Measurements from ENCODE around the gene ZNF613. TPM values are rescaled to one million over a fixed set of nuclear protein-coding genes. Genes with fewer than 3 reads are reported as not detected.
"Not testable (repeated sequence)": the region's sequence is repeated elsewhere in the genome, so short reads cannot be mapped to it uniquely, and the experiment has no call there.

The ZNF613 gene
- total RNA-seq, 1 experiment from 2014 or later, result 5.3 TPM

GRCh38 chr19:51948975-51949374 is 21.7 kb downstream of the ZNF613 start:
- CTCF ChIA-PET, result no interaction called here
- peak; percentile 14 for DNase-seq (ENCODE audit: low spot score)

GRCh38 chr19:51957846-51958245 is 30.6 kb downstream of the ZNF613 start:
- intact Hi-C loops (cut with micrococcal nuclease; ENCODE audit: unreplicated experiment); BruUV-seq (replicated peaks); POLR2A ChIA-PET (ENCODE audit: low non-redundant PET); H3K27me3 ChIP-seq (replicated peaks; ENCODE audit: insufficient read depth, low read depth, low read length, poor library complexity); H3K4me1 ChIP-seq (ENCODE audit: insufficient read depth, low read length, poor library complexity, severe bottlenecking); H3K27ac ChIP-seq (ENCODE audit: low read depth, low read length, poor library complexity, severe bottlenecking); CTCF ChIA-PET; H3K36me3 ChIP-seq (ENCODE audit: insufficient read depth, low read length, poor library complexity, severe bottlenecking); H3K4me3 ChIP-seq (ENCODE audit: low read depth, low read length, poor library complexity, severe bottlenecking); H3K9me3 ChIP-seq (ENCODE audit: low read depth, low read length, poor library complexity, severe bottlenecking); DNase-seq (ENCODE audit: low spot score): not testable (repeated sequence)

More at GRCh38 chr19:51948975-51949374, 21.7 kb downstream of the ZNF613 start:
- Histone ChIP-seq H3K36me3 (ENCODE audit: insufficient read depth, low read length, poor library complexity, severe bottlenecking) (peaks cover 18% of the 10 kb centered on the region), H3K9me3 (ENCODE audit: low read depth, low read length, poor library complexity, severe bottlenecking) (peaks cover 56% of the 10 kb centered on the region), H3K27ac (ENCODE audit: low read depth, low read length, poor library complexity, severe bottlenecking) (no peak overlapping the region), H3K4me3 (ENCODE audit: low read depth, low read length, poor library complexity, severe bottlenecking) (no peak overlapping the region), H3K27me3 (replicated peaks; ENCODE audit: insufficient read depth, low read depth, low read length, poor library complexity) (no peaks in the 10 kb centered on the region), H3K4me1 (ENCODE audit: insufficient read depth, low read length, poor library complexity, severe bottlenecking) (no peaks in the 10 kb centered on the region)
- intact Hi-C loops (cut with micrococcal nuclease; ENCODE audit: unreplicated experiment), result no loop called here
- no peak for TF ChIP-seq EZH2 (IDR thresholded peaks at IDR 0.05; ENCODE audit: borderline replicate concordance, low read depth, low read length, poor library complexity, severe bottlenecking)
- TF ChIP-seq CTCF (conservative IDR thresholded peaks at IDR 0.05; ENCODE audit: low read depth, low read length), result no peak
- POLR2A ChIA-PET (ENCODE audit: low non-redundant PET), result no interaction called here
- BruUV-seq (replicated peaks), result no TSS peak

GRCh38 chr19:51959791-51960190 is 32.5 kb downstream of the ZNF613 start:
- POLR2A ChIA-PET (ENCODE audit: low non-redundant PET), result no interaction called here
- Histone ChIP-seq H3K4me3 (ENCODE audit: low read depth, low read length, poor library complexity, severe bottlenecking) (no peak overlapping the region), H3K27ac (ENCODE audit: low read depth, low read length, poor library complexity, severe bottlenecking) (no peak overlapping the region), H3K9me3 (ENCODE audit: low read depth, low read length, poor library complexity, severe bottlenecking) (peaks cover 9% of the 10 kb centered on the region), H3K4me1 (ENCODE audit: insufficient read depth, low read length, poor library complexity, severe bottlenecking) (no peaks in the 10 kb centered on the region), H3K36me3 (ENCODE audit: insufficient read depth, low read length, poor library complexity, severe bottlenecking) (peaks cover 3% of the 10 kb centered on the region), H3K27me3 (replicated peaks; ENCODE audit: insufficient read depth, low read depth, low read length, poor library complexity) (no peaks in the 10 kb centered on the region)
- no peak for DNase-seq (ENCODE audit: low spot score)
- TF ChIP-seq EZH2 (IDR thresholded peaks at IDR 0.05; ENCODE audit: borderline replicate concordance, low read depth, low read length, poor library complexity, severe bottlenecking) (no peak), CTCF (conservative IDR thresholded peaks at IDR 0.05; ENCODE audit: low read depth, low read length) (no peak)
- BruUV-seq (replicated peaks), result no TSS peak
- CTCF ChIA-PET, result no interaction called here
- intact Hi-C loops (cut with micrococcal nuclease; ENCODE audit: unreplicated experiment), result no loop called here

- POLR2A ChIA-PET (ENCODE audit: low non-redundant PET); intact Hi-C loops (cut with micrococcal nuclease; ENCODE audit: unreplicated experiment); H3K4me1 ChIP-seq (ENCODE audit: insufficient read depth, low read length, poor library complexity, severe bottlenecking); H3K27me3 ChIP-seq (replicated peaks; ENCODE audit: insufficient read depth, low read depth, low read length, poor library complexity); DNase-seq (ENCODE audit: low spot score); H3K4me3 ChIP-seq (ENCODE audit: low read depth, low read length, poor library complexity, severe bottlenecking); H3K27ac ChIP-seq (ENCODE audit: low read depth, low read length, poor library complexity, severe bottlenecking); CTCF ChIA-PET; BruUV-seq (replicated peaks): not testable (repeated sequence)
- Histone ChIP-seq H3K9me3 (ENCODE audit: low read depth, low read length, poor library complexity, severe bottlenecking) (peaks cover 18% of the 10 kb centered on the region), H3K36me3 (ENCODE audit: insufficient read depth, low read length, poor library complexity, severe bottlenecking) (peaks cover 12% of the 10 kb centered on the region)
Measured at GRCh38 chr19:51960621-51961233, 33.5 kb downstream of the ZNF613 start.

All from A673 (cell line).